Esophagus squamous epithelium (tissue), 4 donors: ENCODE measurements around the gene SP100.

ENCODE experiments used
- POLR2A ChIP-seq, 4 donors: fragments of 450-650 bp; IDR thresholded peaks; one replicate each; pipeline ENCODE4 v1.6.1; 2017; ENCODE audit warnings: antibody characterized with exemption in 4 of 4, mild to moderate bottlenecking in 4 of 4, moderate library complexity in 3 of 4
- TF ChIP-seq, protein P1 (sequence below), 6 experiments: fragments of 450-650 bp in 4 of 6; fragments of 200-600 bp in 2 of 6; sonication (generic) in 2 of 6; IDR thresholded peaks; one replicate each; pipeline ENCODE4 v1.5.1; 2016 to 2019; ENCODE audit warnings: antibody characterized with exemption in 6 of 6, mild to moderate bottlenecking in 4 of 6, moderate library complexity in 4 of 6

DNA sequence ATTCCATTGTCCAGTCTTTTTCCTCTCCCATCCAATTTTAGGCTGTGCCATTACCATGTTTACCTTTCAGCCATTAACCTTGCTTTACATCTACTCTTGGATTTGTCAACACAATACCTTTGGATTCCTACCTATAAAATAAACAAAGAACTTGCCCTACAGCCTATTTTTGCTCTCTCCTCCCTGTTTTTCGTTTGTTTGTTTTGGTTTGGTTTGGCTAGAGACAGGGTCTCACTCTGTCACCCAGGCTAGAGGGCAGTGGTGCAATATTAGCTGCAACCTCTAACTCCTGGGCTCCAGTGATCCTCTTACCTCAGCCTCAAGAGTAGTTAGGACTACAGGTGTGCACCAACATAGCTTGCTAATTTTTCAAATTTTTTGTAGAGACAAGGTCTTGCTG is 76.1 kb downstream of the SP100 start:
- TF ChIP-seq, protein P1, sequence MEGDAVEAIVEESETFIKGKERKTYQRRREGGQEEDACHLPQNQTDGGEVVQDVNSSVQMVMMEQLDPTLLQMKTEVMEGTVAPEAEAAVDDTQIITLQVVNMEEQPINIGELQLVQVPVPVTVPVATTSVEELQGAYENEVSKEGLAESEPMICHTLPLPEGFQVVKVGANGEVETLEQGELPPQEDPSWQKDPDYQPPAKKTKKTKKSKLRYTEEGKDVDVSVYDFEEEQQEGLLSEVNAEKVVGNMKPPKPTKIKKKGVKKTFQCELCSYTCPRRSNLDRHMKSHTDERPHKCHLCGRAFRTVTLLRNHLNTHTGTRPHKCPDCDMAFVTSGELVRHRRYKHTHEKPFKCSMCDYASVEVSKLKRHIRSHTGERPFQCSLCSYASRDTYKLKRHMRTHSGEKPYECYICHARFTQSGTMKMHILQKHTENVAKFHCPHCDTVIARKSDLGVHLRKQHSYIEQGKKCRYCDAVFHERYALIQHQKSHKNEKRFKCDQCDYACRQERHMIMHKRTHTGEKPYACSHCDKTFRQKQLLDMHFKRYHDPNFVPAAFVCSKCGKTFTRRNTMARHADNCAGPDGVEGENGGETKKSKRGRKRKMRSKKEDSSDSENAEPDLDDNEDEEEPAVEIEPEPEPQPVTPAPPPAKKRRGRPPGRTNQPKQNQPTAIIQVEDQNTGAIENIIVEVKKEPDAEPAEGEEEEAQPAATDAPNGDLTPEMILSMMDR (IDR thresholded peaks at IDR 0.05) = no peak
- no peak for TF ChIP-seq POLR2A (IDR thresholded peaks at IDR 0.05)
